Adrenal gland (tissue), 12 donors: ENCODE data around the gene SLC2A13. TPM values are rescaled to one million over a fixed set of nuclear protein-coding genes. Genes with fewer than 3 reads are reported as not detected.

ENCODE experiments used
- DNase-seq, 7 donors: peaks; one replicate each; pipeline ENCODE4 v3.0.0-alpha.2; 2019 to 2020
- H3K27ac ChIP-seq, 5 donors: fragments of 200-600 bp; sonication (generic) in 4 of 5; 1 replicate in 3 of 5; 2 replicates in 2 of 5; pipeline versions ENCODE4 v1.5.1 to v1.8.0; 2016 to 2020; ENCODE audit warnings: mild to moderate bottlenecking in 1 of 5
- H3K27me3 ChIP-seq: fragments of 200-600 bp; 2 replicates; pipeline ENCODE4 v1.8.0; 2021
- H3K36me3 ChIP-seq, 2 donors: fragments of 200-600 bp; replicated peaks in 1 of 2; 1 replicate in 1 of 2; 2 replicates in 1 of 2; pipeline versions ENCODE4 v1.5.1 to v1.8.0; 2018 to 2022
- H3K4me1 ChIP-seq, 2 donors: fragments of 200-600 bp; replicated peaks in 1 of 2; 1 replicate in 1 of 2; 2 replicates in 1 of 2; pipeline versions ENCODE4 v1.5.1 to v1.8.0; 2018 to 2021
- H3K4me3 ChIP-seq, 4 donors: fragments of 200-600 bp; sonication (generic) in 3 of 4; one replicate each; pipeline ENCODE4 v1.5.1; 2016 to 2018
- H3K9me3 ChIP-seq, 3 donors: fragments of 200-600 bp; sonication (generic) in 1 of 3; replicated peaks in 1 of 3; 1 replicate in 2 of 3; 2 replicates in 1 of 3; pipeline versions ENCODE4 v1.5.1 to v1.8.0; 2016 to 2021
- POLR2A ChIP-seq, 2 donors: fragments of 450-650 bp; IDR thresholded peaks; one replicate each; pipeline ENCODE4 v1.6.1; 2017; ENCODE audit warnings: antibody characterized with exemption in 2 of 2, mild to moderate bottlenecking in 2 of 2, moderate library complexity in 1 of 2
- WGBS, 4 donors: extraction: QIAGEN DNeasy Blood & Tissue Kit in 2 of 4; methylation state at CpG; one replicate each; pipeline versions ENCODE4 v1.1.5 to v1.1.7; 2013 to 2017; 5-methylcytosine and 5-hydroxymethylcytosine counted together
- intact Hi-C, 2 donors: fragments of 100-400 bp; cut with DNase I; formaldehyde crosslinking; loops; one replicate each; pipeline versions ENCODE4 v1.14.1 to v1.15.0; 2022 to 2023
- polyA plus RNA-seq, 3 donors: library from polyadenylated mRNA; stranded (reverse); fragments of 200-250 nt in 2 of 3; fragments of 350-450 nt in 1 of 3; fragmentation: Illumina TruSeq in 1 of 3; extraction: RNeasy Lipid Tissue Mini Kit (QIAGEN cat#74804) in 1 of 3; gene quantifications; one replicate each; pipeline ENCODE4 v1.2.3, GENCODE V29; 2013 to 2014
- total RNA-seq, 9 donors: library from RNA; depleted of rRNA in 4 of 9; stranded (reverse); fragments of >200 nt in 4 of 9; fragments of 120-200 nt in 1 of 9; fragmentation: NEBNext Ultra II Directional in 1 of 9; extraction: Animal tissue kit (Norgen Biotek cat#: 25700) in 1 of 9; gene quantifications; one replicate each; pipeline versions ENCODE4 v1.1.0 to v1.2.4, GENCODE V29; 2013 to 2023
- TF ChIP-seq, protein P1 (sequence below), 6 experiments: fragments of 450-650 bp in 4 of 6; fragments of 200-600 bp in 2 of 6; sonication (generic) in 1 of 6; IDR thresholded peaks; 1 replicate in 5 of 6; 2 replicates in 1 of 6; pipeline versions ENCODE4 v1.5.1 to v1.8.0; 2016 to 2021; ENCODE audit warnings: antibody characterized with exemption in 6 of 6, mild to moderate bottlenecking in 2 of 6, moderate library complexity in 1 of 6
- donor health status: healthy with polysubstance abuse.
- donor health status: Bipolar disorder and iron deficiency.
- donor health status: DM: yes; HTN: yes; CAD: no.
- donor health status: DM: no; HTN: no; CAD: no.
- donor health status: DM: no; HTN: no; CAD: no.
- donor health status: DM: yes; HTN: yes; CAD: no.

Gene SLC2A13
- total and polyA plus RNA-seq, 12 donors: 3.5 to 49.1 (median 27.0) TPM

DNA sequence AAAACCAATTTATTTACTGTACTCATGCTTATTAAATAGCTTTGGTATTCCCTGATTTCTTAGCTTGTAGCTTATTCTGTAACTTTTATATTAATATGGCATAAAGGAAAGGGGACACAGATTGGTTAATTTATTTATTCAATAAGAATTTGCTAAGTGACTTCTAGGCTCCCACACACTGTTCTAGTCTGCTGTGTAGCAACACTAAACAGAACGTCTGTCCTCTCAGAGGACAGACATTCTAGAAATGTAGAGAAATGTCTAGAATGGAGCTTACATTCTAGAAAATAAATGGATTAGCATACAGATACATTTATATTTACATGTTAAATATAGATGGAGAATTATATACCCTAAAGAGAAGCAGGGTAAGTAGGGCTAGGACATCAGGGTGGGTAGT is 301.4 kb downstream of the SLC2A13 start:
- Histone ChIP-seq H3K36me3 (no peaks in the 10 kb centered on the region), H3K4me3 (no peak overlapping the region), H3K9me3 (peaks cover 0 to 4% (median 0%) of the 10 kb centered on the region in 3 donors), H3K27ac (no peak overlapping the region), H3K27me3 (no peaks in the 10 kb centered on the region), H3K4me1 (no peaks in the 10 kb centered on the region)
- intact Hi-C loops: no loop called here
- 78 to 89% (median 86%) methylated on average over 1 of the region's 1 CpG for WGBS, 4 donors
- TF ChIP-seq POLR2A (IDR thresholded peaks at IDR 0.05): no peak
- TF ChIP-seq, protein P1, sequence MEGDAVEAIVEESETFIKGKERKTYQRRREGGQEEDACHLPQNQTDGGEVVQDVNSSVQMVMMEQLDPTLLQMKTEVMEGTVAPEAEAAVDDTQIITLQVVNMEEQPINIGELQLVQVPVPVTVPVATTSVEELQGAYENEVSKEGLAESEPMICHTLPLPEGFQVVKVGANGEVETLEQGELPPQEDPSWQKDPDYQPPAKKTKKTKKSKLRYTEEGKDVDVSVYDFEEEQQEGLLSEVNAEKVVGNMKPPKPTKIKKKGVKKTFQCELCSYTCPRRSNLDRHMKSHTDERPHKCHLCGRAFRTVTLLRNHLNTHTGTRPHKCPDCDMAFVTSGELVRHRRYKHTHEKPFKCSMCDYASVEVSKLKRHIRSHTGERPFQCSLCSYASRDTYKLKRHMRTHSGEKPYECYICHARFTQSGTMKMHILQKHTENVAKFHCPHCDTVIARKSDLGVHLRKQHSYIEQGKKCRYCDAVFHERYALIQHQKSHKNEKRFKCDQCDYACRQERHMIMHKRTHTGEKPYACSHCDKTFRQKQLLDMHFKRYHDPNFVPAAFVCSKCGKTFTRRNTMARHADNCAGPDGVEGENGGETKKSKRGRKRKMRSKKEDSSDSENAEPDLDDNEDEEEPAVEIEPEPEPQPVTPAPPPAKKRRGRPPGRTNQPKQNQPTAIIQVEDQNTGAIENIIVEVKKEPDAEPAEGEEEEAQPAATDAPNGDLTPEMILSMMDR (IDR thresholded peaks at IDR 0.05): no peak
- no peak for DNase-seq

DNA sequence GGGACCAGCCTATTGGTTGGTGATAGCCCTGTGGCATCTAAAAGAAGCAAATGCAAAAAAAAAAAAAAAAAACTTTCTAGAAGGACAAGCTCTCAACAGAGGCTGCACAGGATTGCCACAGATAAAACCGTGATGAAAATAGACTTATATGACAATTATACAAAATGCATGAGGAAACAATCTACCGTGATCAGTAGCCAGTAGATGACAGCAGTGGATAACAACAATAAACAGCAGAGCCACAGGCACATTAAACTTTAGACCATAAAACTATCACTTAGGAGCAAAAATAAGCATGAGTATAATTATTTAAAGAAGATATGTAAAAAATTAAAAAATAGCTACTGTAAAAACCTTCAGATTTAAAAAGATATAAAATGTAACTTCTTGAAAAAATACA is 302.7 kb downstream of the SLC2A13 start:
- no peaks in the 10 kb centered on the region for H3K9me3 ChIP-seq
- intact Hi-C loops: no loop called here
- H3K4me3 ChIP-seq: no peak overlapping the region
- H3K36me3 ChIP-seq: no peaks in the 10 kb centered on the region
- WGBS, 4 donors: 57 to 77% (median 68%) methylated on average over 2 of the region's 2 CpGs
- no peak overlapping the region for H3K27ac ChIP-seq
- TF ChIP-seq POLR2A (IDR thresholded peaks at IDR 0.05): no peak
- TF ChIP-seq, protein P1 (IDR thresholded peaks at IDR 0.05): no peak
- no peaks in the 10 kb centered on the region for H3K4me1 ChIP-seq
- DNase-seq: no peak
- H3K27me3 ChIP-seq: no peaks in the 10 kb centered on the region

DNA sequence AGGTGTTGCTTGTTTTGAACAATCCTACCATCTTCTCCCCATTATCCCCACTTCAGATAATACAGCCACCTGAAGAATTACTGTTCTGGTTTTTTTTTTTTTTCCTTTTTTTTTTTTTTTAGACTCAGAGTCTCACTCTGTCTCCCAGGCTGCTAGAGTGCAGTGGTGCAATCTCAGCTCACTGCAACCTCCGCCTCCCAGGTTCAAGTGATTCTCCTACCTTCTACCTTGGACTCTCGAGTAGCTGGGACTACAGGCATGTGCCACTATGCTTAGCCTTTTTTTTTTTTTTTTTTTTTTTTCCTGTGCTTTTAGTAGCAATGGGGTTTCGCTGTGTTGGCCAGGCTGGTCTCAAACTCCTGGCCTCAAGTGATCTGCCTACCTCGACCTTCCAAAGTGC is 306.9 kb downstream of the SLC2A13 start:
- Histone ChIP-seq H3K4me3 (no peak overlapping the region), H3K4me1 (no peaks in the 10 kb centered on the region), H3K27ac (no peak overlapping the region), H3K36me3 (no peaks in the 10 kb centered on the region), H3K27me3 (no peaks in the 10 kb centered on the region), H3K9me3 (no peaks in the 10 kb centered on the region)
- no peak for DNase-seq
- TF ChIP-seq, protein P1 (IDR thresholded peaks at IDR 0.05): no peak
- no peak for TF ChIP-seq POLR2A (IDR thresholded peaks at IDR 0.05)
- intact Hi-C loops: no loop called here
- 90 to 95% (median 94%) methylated on average over 4 of the region's 4 CpGs for WGBS, 4 donors

DNA sequence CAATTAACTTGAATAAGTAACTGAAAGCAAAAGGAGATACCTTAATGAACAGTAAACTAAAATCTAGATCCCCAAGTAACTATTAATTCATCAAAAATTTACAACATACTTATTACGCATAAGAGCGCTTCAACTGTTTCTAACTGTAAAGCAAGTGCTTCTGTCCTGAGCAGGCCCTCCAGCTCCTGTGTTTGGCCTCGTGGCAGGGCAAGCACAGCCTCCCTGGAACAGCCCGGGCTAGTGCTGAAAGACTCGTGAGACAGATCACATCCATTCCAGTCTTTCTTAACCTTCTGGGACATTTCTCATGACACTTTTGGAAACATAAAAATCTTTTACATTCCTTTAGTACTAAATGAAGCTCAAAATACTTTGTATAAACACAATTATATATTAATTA is 307.5 kb downstream of the SLC2A13 start:
- DNase-seq: no peak
- Histone ChIP-seq H3K27me3 (no peaks in the 10 kb centered on the region), H3K27ac (no peak overlapping the region), H3K4me3 (no peak overlapping the region), H3K9me3 (no peaks in the 10 kb centered on the region), H3K4me1 (no peaks in the 10 kb centered on the region), H3K36me3 (no peaks in the 10 kb centered on the region)
- 92 to 94% (median 94%) methylated on average over 5 of the region's 5 CpGs for WGBS, 4 donors
- intact Hi-C loops: no loop called here
- TF ChIP-seq, protein P1 (IDR thresholded peaks at IDR 0.05): no peak
- no peak for TF ChIP-seq POLR2A (IDR thresholded peaks at IDR 0.05)
